Neural cell (in vitro differentiated cells): ENCODE measurements around the gene LRSAM1.

Source experiments
- EP300 ChIP-seq: fragments of 450-650 bp; conservative IDR thresholded peaks from 2 replicates; pipeline ENCODE4 v1.6.1; 2014; ENCODE audit warnings: antibody characterized with exemption, mild to moderate bottlenecking, moderate library complexity; ENCODE audit not compliant: poor library complexity, severe bottlenecking
- EZH2 ChIP-seq: fragments of 200-600, 300-800 bp; shearing (Covaris generic), sonication (generic); IDR thresholded peaks from 2 replicates; pipeline ENCODE4 v1.6.1; 2014; ENCODE audit warnings: antibody characterized with exemption, low read length, borderline replicate concordance, mild to moderate bottlenecking; ENCODE audit not compliant: insufficient read depth, poor library complexity, severe bottlenecking
- MXI1 ChIP-seq: fragments of 450-650 bp; conservative IDR thresholded peaks from 2 replicates; pipeline ENCODE4 v1.6.1; 2014; ENCODE audit warnings: antibody characterized with exemption, mild to moderate bottlenecking; ENCODE audit not compliant: poor library complexity, severe bottlenecking
- POLR2AphosphoS5 ChIP-seq: IDR thresholded peaks from 2 replicates; pipeline ENCODE4 v1.6.1; 2012
- RAD21 ChIP-seq: fragments of 450-650 bp; conservative IDR thresholded peaks from 2 replicates; pipeline ENCODE4 v1.6.1; 2014; ENCODE audit warnings: antibody characterized with exemption, mild to moderate bottlenecking, moderate library complexity
- TAF1 ChIP-seq: IDR thresholded peaks from 2 replicates; pipeline ENCODE4 v1.6.1; 2012; ENCODE audit warnings: low read depth
- TF ChIP-seq, protein P1 (sequence below): fragments of 450-650 bp; IDR thresholded peaks from 2 replicates; pipeline ENCODE4 v1.5.1; 2014; ENCODE audit warnings: antibody characterized with exemption, mild to moderate bottlenecking, moderate library complexity; ENCODE audit not compliant: poor library complexity, severe bottlenecking
- TF ChIP-seq, protein P2 (sequence below): IDR thresholded peaks from 2 replicates; pipeline ENCODE4 v1.6.1; 2012; ENCODE audit warnings: borderline replicate concordance

DNA sequence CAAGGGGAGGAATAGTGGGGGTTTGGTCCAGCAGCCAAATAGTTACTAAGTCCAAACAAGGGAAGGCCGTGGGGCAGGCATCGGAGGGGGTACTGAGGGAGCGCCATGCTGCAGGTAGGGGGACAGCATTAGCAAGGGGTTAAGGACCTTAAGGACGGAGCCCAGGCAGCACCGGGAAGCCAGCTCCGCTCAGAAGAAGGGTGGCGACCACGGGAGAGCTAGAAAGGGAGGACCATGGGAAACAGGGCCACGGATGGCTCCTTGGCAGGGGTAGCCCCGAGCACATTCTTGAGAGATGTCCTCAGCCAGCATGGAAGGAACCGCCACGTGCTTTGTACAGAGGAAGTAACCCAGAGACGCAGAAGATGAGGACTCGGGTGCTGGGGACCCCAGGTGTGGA is 84.5 kb downstream of the LRSAM1 start:
- TF ChIP-seq, protein P1, sequence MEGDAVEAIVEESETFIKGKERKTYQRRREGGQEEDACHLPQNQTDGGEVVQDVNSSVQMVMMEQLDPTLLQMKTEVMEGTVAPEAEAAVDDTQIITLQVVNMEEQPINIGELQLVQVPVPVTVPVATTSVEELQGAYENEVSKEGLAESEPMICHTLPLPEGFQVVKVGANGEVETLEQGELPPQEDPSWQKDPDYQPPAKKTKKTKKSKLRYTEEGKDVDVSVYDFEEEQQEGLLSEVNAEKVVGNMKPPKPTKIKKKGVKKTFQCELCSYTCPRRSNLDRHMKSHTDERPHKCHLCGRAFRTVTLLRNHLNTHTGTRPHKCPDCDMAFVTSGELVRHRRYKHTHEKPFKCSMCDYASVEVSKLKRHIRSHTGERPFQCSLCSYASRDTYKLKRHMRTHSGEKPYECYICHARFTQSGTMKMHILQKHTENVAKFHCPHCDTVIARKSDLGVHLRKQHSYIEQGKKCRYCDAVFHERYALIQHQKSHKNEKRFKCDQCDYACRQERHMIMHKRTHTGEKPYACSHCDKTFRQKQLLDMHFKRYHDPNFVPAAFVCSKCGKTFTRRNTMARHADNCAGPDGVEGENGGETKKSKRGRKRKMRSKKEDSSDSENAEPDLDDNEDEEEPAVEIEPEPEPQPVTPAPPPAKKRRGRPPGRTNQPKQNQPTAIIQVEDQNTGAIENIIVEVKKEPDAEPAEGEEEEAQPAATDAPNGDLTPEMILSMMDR: no peak
- TF ChIP-seq TAF1 (no peak), RAD21 (no peak), EZH2 (no peak), POLR2AphosphoS5 (no peak), EP300 (no peak), MXI1 (no peak)
- TF ChIP-seq, protein P2, sequence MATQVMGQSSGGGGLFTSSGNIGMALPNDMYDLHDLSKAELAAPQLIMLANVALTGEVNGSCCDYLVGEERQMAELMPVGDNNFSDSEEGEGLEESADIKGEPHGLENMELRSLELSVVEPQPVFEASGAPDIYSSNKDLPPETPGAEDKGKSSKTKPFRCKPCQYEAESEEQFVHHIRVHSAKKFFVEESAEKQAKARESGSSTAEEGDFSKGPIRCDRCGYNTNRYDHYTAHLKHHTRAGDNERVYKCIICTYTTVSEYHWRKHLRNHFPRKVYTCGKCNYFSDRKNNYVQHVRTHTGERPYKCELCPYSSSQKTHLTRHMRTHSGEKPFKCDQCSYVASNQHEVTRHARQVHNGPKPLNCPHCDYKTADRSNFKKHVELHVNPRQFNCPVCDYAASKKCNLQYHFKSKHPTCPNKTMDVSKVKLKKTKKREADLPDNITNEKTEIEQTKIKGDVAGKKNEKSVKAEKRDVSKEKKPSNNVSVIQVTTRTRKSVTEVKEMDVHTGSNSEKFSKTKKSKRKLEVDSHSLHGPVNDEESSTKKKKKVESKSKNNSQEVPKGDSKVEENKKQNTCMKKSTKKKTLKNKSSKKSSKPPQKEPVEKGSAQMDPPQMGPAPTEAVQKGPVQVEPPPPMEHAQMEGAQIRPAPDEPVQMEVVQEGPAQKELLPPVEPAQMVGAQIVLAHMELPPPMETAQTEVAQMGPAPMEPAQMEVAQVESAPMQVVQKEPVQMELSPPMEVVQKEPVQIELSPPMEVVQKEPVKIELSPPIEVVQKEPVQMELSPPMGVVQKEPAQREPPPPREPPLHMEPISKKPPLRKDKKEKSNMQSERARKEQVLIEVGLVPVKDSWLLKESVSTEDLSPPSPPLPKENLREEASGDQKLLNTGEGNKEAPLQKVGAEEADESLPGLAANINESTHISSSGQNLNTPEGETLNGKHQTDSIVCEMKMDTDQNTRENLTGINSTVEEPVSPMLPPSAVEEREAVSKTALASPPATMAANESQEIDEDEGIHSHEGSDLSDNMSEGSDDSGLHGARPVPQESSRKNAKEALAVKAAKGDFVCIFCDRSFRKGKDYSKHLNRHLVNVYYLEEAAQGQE: no peak
